Upper lobe of right lung (tissue), 1 donor: ENCODE results near the gene CYB561A3. TPM values are rescaled to one million over a fixed set of nuclear protein-coding genes. Genes with fewer than 3 reads are reported as not detected.

Experiments used
- ATAC-seq: fragments of 200-7000 bp; cut with Tn5 transposase; one replicate; pipeline ENCODE4 v1.9.1; 2020; ENCODE audit warnings: mild to moderate bottlenecking, moderate library complexity
- DNase-seq: peaks from one replicate; pipeline ENCODE4 v3.0.0-alpha.2; 2020
- H3K27ac ChIP-seq: fragments of 200-600 bp; one replicate; pipeline ENCODE4 v1.8.0; 2022
- H3K27me3 ChIP-seq: fragments of 200-600 bp; one replicate; pipeline ENCODE4 v1.8.0; 2022; ENCODE audit warnings: mild to moderate bottlenecking
- H3K36me3 ChIP-seq: fragments of 200-600 bp; one replicate; pipeline ENCODE4 v1.8.0; 2022
- H3K4me1 ChIP-seq: fragments of 200-600 bp; one replicate; pipeline ENCODE4 v1.8.0; 2022
- H3K4me3 ChIP-seq: fragments of 200-600 bp; one replicate; pipeline ENCODE4 v1.8.0; 2022; ENCODE audit warnings: mild to moderate bottlenecking
- H3K9me3 ChIP-seq: fragments of 200-600 bp; one replicate; pipeline ENCODE4 v1.8.0; 2022
- intact Hi-C: fragments of 100-400 bp; cut with DNase I; formaldehyde crosslinking; loops from one replicate; pipeline ENCODE4 v1.11.0; 2022
- total RNA-seq: library from RNA; stranded (reverse); fragmentation: NEBNext Ultra II Directional; extraction: Animal tissue kit (Norgen Biotek cat#: 25700); gene quantifications from one replicate; pipeline ENCODE4 v1.2.1, GENCODE V29; 2021
- TF ChIP-seq, protein P1 (sequence below): fragments of 200-600 bp; IDR thresholded peaks from one replicate; pipeline ENCODE4 v1.8.0; 2022; ENCODE audit warnings: antibody characterized with exemption
- donor health status: DM: no; HTN: yes; CAD: no; lungs with severe emphysema.

CYB561A3 gene
- total RNA-seq, 1 donor from 2014 or later: 50.3 TPM

GRCh38 chr11:61309739-61310138 lies 51.9 kb downstream of the CYB561A3 start:
- Histone ChIP-seq H3K36me3 (peaks cover 100% of the 10 kb centered on the region), H3K9me3 (no peaks in the 10 kb centered on the region), H3K4me3 (no peak overlapping the region), H3K4me1 (no peaks in the 10 kb centered on the region), H3K27me3 (no peaks in the 10 kb centered on the region), H3K27ac (no peak overlapping the region)
- no peak for ATAC-seq
- no peak for DNase-seq
- intact Hi-C loops: no loop called here
- TF ChIP-seq, protein P1, sequence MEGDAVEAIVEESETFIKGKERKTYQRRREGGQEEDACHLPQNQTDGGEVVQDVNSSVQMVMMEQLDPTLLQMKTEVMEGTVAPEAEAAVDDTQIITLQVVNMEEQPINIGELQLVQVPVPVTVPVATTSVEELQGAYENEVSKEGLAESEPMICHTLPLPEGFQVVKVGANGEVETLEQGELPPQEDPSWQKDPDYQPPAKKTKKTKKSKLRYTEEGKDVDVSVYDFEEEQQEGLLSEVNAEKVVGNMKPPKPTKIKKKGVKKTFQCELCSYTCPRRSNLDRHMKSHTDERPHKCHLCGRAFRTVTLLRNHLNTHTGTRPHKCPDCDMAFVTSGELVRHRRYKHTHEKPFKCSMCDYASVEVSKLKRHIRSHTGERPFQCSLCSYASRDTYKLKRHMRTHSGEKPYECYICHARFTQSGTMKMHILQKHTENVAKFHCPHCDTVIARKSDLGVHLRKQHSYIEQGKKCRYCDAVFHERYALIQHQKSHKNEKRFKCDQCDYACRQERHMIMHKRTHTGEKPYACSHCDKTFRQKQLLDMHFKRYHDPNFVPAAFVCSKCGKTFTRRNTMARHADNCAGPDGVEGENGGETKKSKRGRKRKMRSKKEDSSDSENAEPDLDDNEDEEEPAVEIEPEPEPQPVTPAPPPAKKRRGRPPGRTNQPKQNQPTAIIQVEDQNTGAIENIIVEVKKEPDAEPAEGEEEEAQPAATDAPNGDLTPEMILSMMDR: no peak

GRCh38 chr11:61309141-61309540 lies 52.5 kb downstream of the CYB561A3 start:
- no peak for ATAC-seq
- no peaks in the 10 kb centered on the region for H3K9me3 ChIP-seq
- H3K27ac ChIP-seq: no peak overlapping the region
- no peak overlapping the region for H3K4me3 ChIP-seq
- no peaks in the 10 kb centered on the region for H3K4me1 ChIP-seq
- peaks cover 100% of the 10 kb centered on the region for H3K36me3 ChIP-seq
- H3K27me3 ChIP-seq: no peaks in the 10 kb centered on the region
- no peak for DNase-seq
- TF ChIP-seq, protein P1: no peak
- intact Hi-C loops: no loop called here

DNA sequence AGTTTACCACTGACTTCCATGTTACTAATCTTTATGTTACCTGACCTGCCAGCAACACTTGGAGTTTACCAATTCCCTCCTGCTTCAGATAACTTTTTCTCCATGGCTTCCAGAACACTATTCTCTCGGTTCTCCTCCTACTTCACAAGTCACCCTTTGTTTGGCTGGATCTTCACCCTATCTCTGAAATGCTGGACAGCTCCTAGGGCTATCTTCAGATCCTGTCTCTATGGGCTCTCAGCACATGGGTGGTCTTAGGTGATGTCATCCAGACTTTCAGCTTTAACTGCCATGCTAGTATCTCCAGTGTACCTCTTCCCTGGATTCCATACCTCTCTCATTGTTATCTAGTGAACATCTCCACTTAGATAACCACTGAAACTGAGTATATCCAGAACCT lies 54.3 kb downstream of the CYB561A3 start:
- H3K4me3 ChIP-seq: no peak overlapping the region
- no peaks in the 10 kb centered on the region for H3K9me3 ChIP-seq
- no peaks in the 10 kb centered on the region for H3K4me1 ChIP-seq
- ATAC-seq (no peak), DNase-seq (no peak)
- TF ChIP-seq, protein P1: no peak
- H3K36me3 ChIP-seq: peaks cover 100% of the 10 kb centered on the region
- no peaks in the 10 kb centered on the region for H3K27me3 ChIP-seq
- intact Hi-C loops: no loop called here
- no peak overlapping the region for H3K27ac ChIP-seq

DNA sequence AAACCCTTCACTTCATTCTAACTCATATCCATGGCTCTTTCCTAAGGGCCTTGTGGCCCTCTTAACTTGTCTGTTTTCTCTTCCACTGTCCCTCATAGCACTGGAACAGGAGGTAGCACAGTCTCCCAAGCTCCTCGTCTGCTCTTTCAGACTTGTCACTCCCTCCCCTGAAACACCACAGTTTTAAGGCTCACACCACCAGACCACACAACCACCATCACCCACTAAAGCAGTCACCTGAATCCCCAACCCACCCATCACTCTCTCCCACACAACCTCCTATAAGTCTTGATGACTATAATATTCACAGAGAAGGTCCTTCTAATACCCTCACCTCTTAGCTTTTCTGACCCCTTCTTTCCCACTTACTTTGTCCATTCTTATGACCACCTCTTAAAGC lies 55.5 kb downstream of the CYB561A3 start:
- DNase-seq (no peak), ATAC-seq (no peak)
- Histone ChIP-seq H3K4me1 (no peaks in the 10 kb centered on the region), H3K9me3 (no peaks in the 10 kb centered on the region), H3K36me3 (peaks cover 100% of the 10 kb centered on the region), H3K27me3 (no peaks in the 10 kb centered on the region), H3K4me3 (no peak overlapping the region), H3K27ac (no peak overlapping the region)
- TF ChIP-seq, protein P1: no peak
- intact Hi-C loops: no loop called here

GRCh38 chr11:61305417-61305816 lies 56.3 kb downstream of the CYB561A3 start:
- ATAC-seq (no peak), DNase-seq (no peak)
- no peaks in the 10 kb centered on the region for H3K27me3 ChIP-seq
- H3K9me3 ChIP-seq: no peaks in the 10 kb centered on the region
- intact Hi-C loops: no loop called here
- H3K4me1 ChIP-seq: no peaks in the 10 kb centered on the region
- H3K27ac ChIP-seq: no peak overlapping the region
- TF ChIP-seq, protein P1: no peak
- peaks cover 100% of the 10 kb centered on the region for H3K36me3 ChIP-seq
- H3K4me3 ChIP-seq: no peak overlapping the region

DNA sequence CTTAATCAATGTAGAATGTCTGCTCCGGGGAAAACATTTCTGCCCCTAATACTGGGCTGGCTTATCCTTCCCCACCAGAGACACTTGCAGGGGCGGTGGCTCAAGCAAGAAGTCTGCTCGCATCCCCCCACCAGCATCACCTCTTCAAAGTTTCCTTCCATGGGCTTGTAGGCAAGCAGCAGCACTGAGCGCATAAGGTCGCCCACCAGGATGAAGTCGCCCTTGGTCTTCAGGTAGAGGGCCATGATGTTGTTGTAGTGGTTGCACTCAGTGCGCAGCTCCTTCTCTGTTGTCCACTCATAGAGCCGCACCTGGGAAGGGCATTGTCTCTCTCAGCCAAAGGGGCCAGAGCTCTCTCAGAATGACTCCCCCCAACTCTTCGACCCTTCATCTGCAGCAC lies 58.0 kb downstream of the CYB561A3 start:
- TF ChIP-seq, protein P1: no peak
- intact Hi-C loops: no loop called here
- Histone ChIP-seq H3K9me3 (no peaks in the 10 kb centered on the region), H3K27me3 (no peaks in the 10 kb centered on the region), H3K36me3 (peaks cover 99% of the 10 kb centered on the region), H3K27ac (no peak overlapping the region), H3K4me1 (no peaks in the 10 kb centered on the region), H3K4me3 (no peak overlapping the region)
- ATAC-seq (no peak), DNase-seq (no peak)
